NCI-H524 treated with DMSO at 0.1 percent for 48 hours (cell line): Measurements from ENCODE around the gene CPT1A.
"Not testable (repeated sequence)": the region's sequence is repeated elsewhere in the genome, so short reads cannot be mapped to it uniquely, and the experiment has no call there.

Source experiments
- DNase-seq: peaks from one replicate; lab custom pipeline; 2025; lab: John Stamatoyannopoulos, UW

CPT1A gene

GRCh38 chr11:68841718-68842426 is at the start of gene CPT1A:
TSS of gene CPT1A (minus strand) at chr11:68841916. CDS start at chr11:68815474, 26,442 bp downstream.
- no peak for DNase-seq

GRCh38 chr11:68890490-68891231 is 48.9 kb upstream of the CPT1A start:
- DNase-seq, result no peak

- DNase-seq, result no peak
Measured at GRCh38 chr11:68889948-68890446, 48.3 kb upstream of the CPT1A start.

GRCh38 chr11:68884827-68885226 is 43.1 kb upstream of the CPT1A start:
- not testable (repeated sequence) for DNase-seq

GRCh38 chr11:68882391-68882790 is 40.7 kb upstream of the CPT1A start:
- DNase-seq, result no peak

GRCh38 chr11:68881320-68881719 is 39.6 kb upstream of the CPT1A start:
- no peak for DNase-seq

- no peak for DNase-seq
Measured at GRCh38 chr11:68880851-68881250, 39.1 kb upstream of the CPT1A start.

- no peak for DNase-seq
Measured at GRCh38 chr11:68878022-68878421, 36.3 kb upstream of the CPT1A start.

GRCh38 chr11:68872216-68873003 is 30.7 kb upstream of the CPT1A start:
- no peak for DNase-seq

- DNase-seq, result no peak
Measured at GRCh38 chr11:68870470-68870869, 28.8 kb upstream of the CPT1A start.

GRCh38 chr11:68868221-68868835 is 26.6 kb upstream of the CPT1A start:
- no peak for DNase-seq

GRCh38 chr11:68867066-68867465 is 25.4 kb upstream of the CPT1A start:
- DNase-seq, result no peak

- no peak for DNase-seq
Measured at GRCh38 chr11:68865241-68865640, 23.5 kb upstream of the CPT1A start.

GRCh38 chr11:68863553-68864265 is 22.0 kb upstream of the CPT1A start:
- no peak for DNase-seq

GRCh38 chr11:68862421-68862820 is 20.7 kb upstream of the CPT1A start:
- DNase-seq, result no peak

- no peak for DNase-seq
Measured at GRCh38 chr11:68859123-68859522, 17.4 kb upstream of the CPT1A start.

GRCh38 chr11:68857037-68857586 is 15.4 kb upstream of the CPT1A start:
- no peak for DNase-seq

- not testable (repeated sequence) for DNase-seq
Measured at GRCh38 chr11:68856425-68857030, 14.8 kb upstream of the CPT1A start.

- DNase-seq, result no peak
Measured at GRCh38 chr11:68855205-68855981, 13.7 kb upstream of the CPT1A start.
